Measurements from ENCODE around the gene UBAC2. TPM values are rescaled to one million over a fixed set of nuclear protein-coding genes. Genes with fewer than 3 reads are reported as not detected.

UBAC2 gene
- polyA plus RNA-seq, 2 donors = 63.0 to 70.1 TPM

- no peaks in the 10 kb centered on the region for H3K9me3 ChIP-seq (ENCODE audit: control insufficient read depth in 2 of 2, insufficient read depth in 1 of 2, low read depth in 1 of 2, low read length in 1 of 2)
- no peak overlapping the region for H3K27ac ChIP-seq (ENCODE audit: low read depth in 2 of 2, low read length in 1 of 2)
- H3K27me3 ChIP-seq (ENCODE audit: control insufficient read depth in 1 of 2, insufficient read depth in 2 of 2, low read length in 2 of 2) = no peaks in the 10 kb centered on the region
- H3K4me1 ChIP-seq (ENCODE audit: control insufficient read depth in 2 of 2, insufficient read depth in 2 of 2, low read length in 1 of 2) = peaks cover 0 to 2% of the 10 kb centered on the region in 2 donors
- H3K36me3 ChIP-seq (ENCODE audit: control insufficient read depth in 2 of 2, insufficient read depth in 2 of 2, low read length in 1 of 2) = no peaks in the 10 kb centered on the region
- 92 to 94% methylated on average over 9 to 10 of the region's 10 CpGs for WGBS, 2 donors
- H3K4me3 ChIP-seq (ENCODE audit: low read depth in 1 of 2, low read length in 2 of 2) = no peak overlapping the region
Observed at GRCh38 chr13:99421271-99421670, 220.6 kb downstream of the UBAC2 start.

DNA sequence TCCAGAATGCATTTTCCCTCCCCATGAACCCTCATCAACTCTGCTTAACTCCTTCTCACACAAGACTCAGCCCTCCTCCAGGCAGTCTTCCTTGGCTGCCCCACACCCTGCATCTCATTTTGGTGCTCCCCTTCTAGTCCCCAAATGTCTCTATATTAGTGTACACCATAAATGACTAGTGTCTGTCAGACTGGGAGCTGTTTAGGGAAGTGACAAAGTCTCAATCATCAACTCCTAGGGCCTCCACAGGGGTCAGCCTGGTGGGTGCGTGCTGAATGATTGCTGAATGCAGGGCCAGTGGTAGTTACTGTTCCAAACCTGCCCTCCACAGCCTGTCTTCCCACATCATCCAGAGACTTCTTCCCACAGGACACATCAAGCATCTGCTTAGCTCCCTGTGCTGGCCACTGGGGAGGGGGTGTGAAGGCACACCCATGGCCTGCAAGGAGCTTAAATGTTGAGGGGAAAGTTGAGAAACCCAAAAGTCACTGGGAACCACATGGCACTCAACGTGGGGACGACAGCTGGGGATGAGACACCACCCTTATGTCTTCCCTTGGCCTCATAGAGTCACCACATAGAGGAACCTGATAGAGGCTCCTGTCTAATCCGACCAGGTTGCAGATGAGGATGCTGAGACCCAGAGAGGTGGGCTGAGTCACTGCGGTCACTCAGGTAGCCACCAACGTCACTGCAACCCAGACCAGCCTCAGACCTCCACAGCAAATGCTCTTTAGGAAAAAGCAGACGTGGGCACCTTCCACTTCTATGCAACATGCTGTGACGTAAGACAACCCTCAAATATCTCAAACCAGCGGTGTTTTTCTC lies 221.3 kb downstream of the UBAC2 start:
- H3K27me3 ChIP-seq (ENCODE audit: control insufficient read depth in 1 of 2, insufficient read depth in 2 of 2, low read length in 2 of 2) = no peaks in the 10 kb centered on the region
- no peaks in the 10 kb centered on the region for H3K9me3 ChIP-seq (ENCODE audit: control insufficient read depth in 2 of 2, insufficient read depth in 1 of 2, low read depth in 1 of 2, low read length in 1 of 2)
- no peak overlapping the region for H3K27ac ChIP-seq (ENCODE audit: low read depth in 2 of 2, low read length in 1 of 2)
- no peak overlapping the region for H3K4me3 ChIP-seq (ENCODE audit: low read depth in 1 of 2, low read length in 2 of 2)
- WGBS, 2 donors = 75 to 82% methylated on average over 9 of the region's 9 CpGs
- no peaks in the 10 kb centered on the region for H3K36me3 ChIP-seq (ENCODE audit: control insufficient read depth in 2 of 2, insufficient read depth in 2 of 2, low read length in 1 of 2)
- H3K4me1 ChIP-seq (ENCODE audit: control insufficient read depth in 2 of 2, insufficient read depth in 2 of 2, low read length in 1 of 2) = peaks cover 0 to 2% of the 10 kb centered on the region in 2 donors

- Histone ChIP-seq H3K27me3 (ENCODE audit: control insufficient read depth in 1 of 2, insufficient read depth in 2 of 2, low read length in 2 of 2) (no peaks in the 10 kb centered on the region), H3K4me1 (ENCODE audit: control insufficient read depth in 2 of 2, insufficient read depth in 2 of 2, low read length in 1 of 2) (peaks cover 0 to 2% of the 10 kb centered on the region in 2 donors)
- 93% methylated on average over 13 of the region's 13 CpGs for WGBS, 2 donors
Observed at GRCh38 chr13:99422586-99423220, 222.0 kb downstream of the UBAC2 start.

GRCh38 chr13:99425485-99426341 lies 225.1 kb downstream of the UBAC2 start:
- Histone ChIP-seq H3K36me3 (ENCODE audit: control insufficient read depth in 2 of 2, insufficient read depth in 2 of 2, low read length in 1 of 2) (no peaks in the 10 kb centered on the region), H3K9me3 (ENCODE audit: control insufficient read depth in 2 of 2, insufficient read depth in 1 of 2, low read depth in 1 of 2, low read length in 1 of 2) (no peaks in the 10 kb centered on the region), H3K27me3 (ENCODE audit: control insufficient read depth in 1 of 2, insufficient read depth in 2 of 2, low read length in 2 of 2) (no peaks in the 10 kb centered on the region), H3K27ac (ENCODE audit: low read depth in 2 of 2, low read length in 1 of 2) (no peak overlapping the region), H3K4me3 (ENCODE audit: low read depth in 1 of 2, low read length in 2 of 2) (no peak overlapping the region), H3K4me1 (ENCODE audit: control insufficient read depth in 2 of 2, insufficient read depth in 2 of 2, low read length in 1 of 2) (peaks cover 0 to 2% of the 10 kb centered on the region in 2 donors)
- 63 to 74% methylated on average over 18 of the region's 18 CpGs for WGBS, 2 donors

More at GRCh38 chr13:99422586-99423220, 222.0 kb downstream of the UBAC2 start:
- H3K36me3 ChIP-seq (ENCODE audit: control insufficient read depth in 2 of 2, insufficient read depth in 2 of 2, low read length in 1 of 2) = no peaks in the 10 kb centered on the region
- H3K4me3 ChIP-seq (ENCODE audit: low read depth in 1 of 2, low read length in 2 of 2) = no peak overlapping the region
- no peak overlapping the region for H3K27ac ChIP-seq (ENCODE audit: low read depth in 2 of 2, low read length in 1 of 2)
- no peaks in the 10 kb centered on the region for H3K9me3 ChIP-seq (ENCODE audit: control insufficient read depth in 2 of 2, insufficient read depth in 1 of 2, low read depth in 1 of 2, low read length in 1 of 2)

DNA sequence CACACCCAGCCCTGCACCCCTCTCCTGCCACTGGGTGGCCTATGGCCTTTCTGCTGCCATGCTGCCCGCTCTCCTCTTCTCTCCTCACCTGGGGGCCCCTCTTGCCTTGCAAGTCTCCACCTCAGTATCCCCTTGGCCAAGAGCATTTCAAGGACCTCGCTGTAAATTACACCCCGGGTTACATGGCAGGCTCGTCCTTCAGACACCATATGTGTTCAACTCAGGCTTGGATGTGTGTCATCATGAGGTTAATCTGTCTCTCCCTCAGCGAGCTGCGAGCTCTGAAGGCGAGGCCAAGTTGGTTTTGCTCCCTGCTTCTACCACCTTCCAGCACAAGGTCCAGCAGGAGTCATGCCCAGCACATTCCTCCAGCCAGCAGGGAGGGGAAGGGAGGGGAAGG lies 225.8 kb downstream of the UBAC2 start:
- Histone ChIP-seq H3K4me3 (ENCODE audit: low read depth in 1 of 2, low read length in 2 of 2) (no peak overlapping the region), H3K36me3 (ENCODE audit: control insufficient read depth in 2 of 2, insufficient read depth in 2 of 2, low read length in 1 of 2) (no peaks in the 10 kb centered on the region), H3K27ac (ENCODE audit: low read depth in 2 of 2, low read length in 1 of 2) (no peak overlapping the region), H3K27me3 (ENCODE audit: control insufficient read depth in 1 of 2, insufficient read depth in 2 of 2, low read length in 2 of 2) (no peaks in the 10 kb centered on the region), H3K9me3 (ENCODE audit: control insufficient read depth in 2 of 2, insufficient read depth in 1 of 2, low read depth in 1 of 2, low read length in 1 of 2) (no peaks in the 10 kb centered on the region), H3K4me1 (ENCODE audit: control insufficient read depth in 2 of 2, insufficient read depth in 2 of 2, low read length in 1 of 2) (peaks cover 0 to 2% of the 10 kb centered on the region in 2 donors)
- 72 to 79% methylated on average over 7 of the region's 7 CpGs for WGBS, 2 donors

- Histone ChIP-seq H3K4me3 (ENCODE audit: low read depth in 1 of 2, low read length in 2 of 2) (no peak overlapping the region), H3K9me3 (ENCODE audit: control insufficient read depth in 2 of 2, insufficient read depth in 1 of 2, low read depth in 1 of 2, low read length in 1 of 2) (no peaks in the 10 kb centered on the region), H3K27me3 (ENCODE audit: control insufficient read depth in 1 of 2, insufficient read depth in 2 of 2, low read length in 2 of 2) (no peaks in the 10 kb centered on the region), H3K4me1 (ENCODE audit: control insufficient read depth in 2 of 2, insufficient read depth in 2 of 2, low read length in 1 of 2) (peaks cover 4% of the 10 kb centered on the region in 2 donors), H3K27ac (ENCODE audit: low read depth in 2 of 2, low read length in 1 of 2) (no peak overlapping the region), H3K36me3 (ENCODE audit: control insufficient read depth in 2 of 2, insufficient read depth in 2 of 2, low read length in 1 of 2) (no peaks in the 10 kb centered on the region)
- 87 to 94% methylated on average over 10 of the region's 10 CpGs for WGBS, 2 donors
Observed at GRCh38 chr13:99429670-99430069, 229.0 kb downstream of the UBAC2 start.

DNA sequence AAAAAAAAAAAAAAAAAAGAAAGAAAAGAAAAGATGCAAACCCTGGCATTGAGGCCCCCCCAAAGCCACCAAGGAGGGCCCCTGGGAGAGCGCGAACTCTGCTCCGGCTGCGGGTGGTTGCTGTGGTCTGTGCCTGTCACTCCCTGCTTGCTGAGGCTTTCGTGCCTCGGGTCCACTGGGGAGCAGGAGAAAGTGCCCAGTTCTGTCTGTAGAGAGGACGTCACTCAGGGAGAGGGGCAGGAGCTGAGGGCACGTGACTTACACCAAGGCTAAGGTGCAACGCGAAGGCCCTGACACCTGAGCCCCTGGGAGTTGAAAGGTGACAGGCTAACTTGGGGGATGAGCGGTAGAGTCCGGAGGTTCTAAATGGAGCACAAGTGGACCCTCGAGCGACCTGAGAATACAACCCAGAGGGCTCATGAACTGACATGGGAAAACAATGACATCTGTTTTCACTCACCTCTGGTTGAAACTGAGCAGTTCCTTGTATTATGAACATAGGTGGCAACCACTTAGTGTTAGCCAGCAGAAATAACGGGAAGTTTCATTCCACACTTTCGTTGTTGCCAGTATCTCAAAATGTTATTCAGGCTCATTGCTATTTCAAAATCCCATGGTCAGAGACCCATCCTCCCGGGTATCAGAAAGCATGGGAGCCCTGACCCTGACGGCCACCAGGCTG lies 231.4 kb downstream of the UBAC2 start:
- Histone ChIP-seq H3K36me3 (ENCODE audit: control insufficient read depth in 2 of 2, insufficient read depth in 2 of 2, low read length in 1 of 2) (no peaks in the 10 kb centered on the region), H3K27me3 (ENCODE audit: control insufficient read depth in 1 of 2, insufficient read depth in 2 of 2, low read length in 2 of 2) (no peaks in the 10 kb centered on the region), H3K9me3 (ENCODE audit: control insufficient read depth in 2 of 2, insufficient read depth in 1 of 2, low read depth in 1 of 2, low read length in 1 of 2) (no peaks in the 10 kb centered on the region), H3K4me1 (ENCODE audit: control insufficient read depth in 2 of 2, insufficient read depth in 2 of 2, low read length in 1 of 2) (peaks cover 4 to 5% of the 10 kb centered on the region in 2 donors), H3K4me3 (ENCODE audit: low read depth in 1 of 2, low read length in 2 of 2) (no peak overlapping the region), H3K27ac (ENCODE audit: low read depth in 2 of 2, low read length in 1 of 2) (peak overlapping the region in 1 of 2 donors; percentile 26)
- 77% methylated on average over 18 of the region's 18 CpGs for WGBS, 2 donors

DNA sequence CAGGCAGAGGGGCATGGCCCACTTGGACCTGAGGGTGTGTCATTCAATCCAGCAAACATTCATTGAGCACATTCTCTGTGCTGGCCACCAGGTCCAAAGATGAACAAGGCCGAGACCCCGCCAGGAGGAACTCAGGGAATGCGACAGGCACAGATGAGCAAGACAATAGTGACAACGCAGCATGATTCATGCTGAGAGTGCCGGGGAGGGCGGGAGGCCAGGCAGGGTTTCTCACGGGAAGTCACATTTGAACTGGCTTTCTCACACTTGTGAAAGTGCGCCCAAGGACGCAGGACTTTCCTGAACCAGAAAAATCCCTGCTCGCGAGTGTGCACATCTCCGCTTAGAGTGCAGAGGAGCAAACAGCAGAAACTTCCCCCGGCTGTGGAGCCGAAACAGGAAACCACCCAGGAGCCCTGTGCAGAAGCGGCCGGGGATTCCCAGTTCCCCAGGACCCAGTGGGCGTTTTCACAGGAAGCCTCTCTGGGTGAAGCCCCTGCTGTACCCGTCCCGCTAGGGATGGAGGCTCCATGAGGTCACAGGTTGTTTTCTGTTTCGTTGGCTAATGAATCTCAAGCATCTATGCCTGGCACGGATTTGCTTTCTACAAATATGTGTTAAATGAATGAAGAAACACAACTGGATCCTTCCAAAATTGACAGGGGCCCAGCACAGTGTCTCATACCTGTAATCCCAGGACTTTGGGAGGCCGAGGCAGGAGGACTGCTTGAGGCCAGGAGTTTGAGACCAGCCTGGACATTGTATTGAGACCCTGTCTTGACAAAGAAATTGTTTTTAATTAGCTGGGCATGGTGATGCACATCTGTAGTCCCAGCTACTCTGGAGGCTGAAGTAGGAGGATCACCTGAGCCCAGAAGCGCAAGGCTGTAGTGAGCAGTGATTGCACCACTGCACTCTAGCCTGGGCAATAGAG lies 232.2 kb downstream of the UBAC2 start:
- Histone ChIP-seq H3K4me3 (ENCODE audit: low read depth in 1 of 2, low read length in 2 of 2) (no peak overlapping the region), H3K27ac (ENCODE audit: low read depth in 2 of 2, low read length in 1 of 2) (no peak overlapping the region), H3K36me3 (ENCODE audit: control insufficient read depth in 2 of 2, insufficient read depth in 2 of 2, low read length in 1 of 2) (no peaks in the 10 kb centered on the region), H3K27me3 (ENCODE audit: control insufficient read depth in 1 of 2, insufficient read depth in 2 of 2, low read length in 2 of 2) (no peaks in the 10 kb centered on the region), H3K4me1 (ENCODE audit: control insufficient read depth in 2 of 2, insufficient read depth in 2 of 2, low read length in 1 of 2) (peaks cover 4 to 5% of the 10 kb centered on the region in 2 donors), H3K9me3 (ENCODE audit: control insufficient read depth in 2 of 2, insufficient read depth in 1 of 2, low read depth in 1 of 2, low read length in 1 of 2) (no peaks in the 10 kb centered on the region)
- 20 to 23% methylated on average over 23 of the region's 23 CpGs for WGBS, 2 donors
